GM13976 (cell line): ENCODE measurements around the gene COX6A2.
A peak's percentile ranks its signal among the peaks of the same experiment; 100 is the strongest.

Experiments used
- DNase-seq: peaks from one replicate; pipeline ENCODE4 v3.0.0; 2012; ENCODE audit warnings: low spot score
- in situ Hi-C: fragments of 300-500 bp; cut with MboI; formaldehyde crosslinking; loops from one replicate; pipeline ENCODE4 v1.12.0; 2022; ENCODE audit warnings: low sequenced_read_pairs, mixed read lengths, inconsistent platforms; ENCODE audit not compliant: unreplicated experiment
- TF ChIP-seq, protein P1 (sequence below): IDR thresholded peaks from 2 replicates; pipeline ENCODE4 v1.5.1; 2012; ENCODE audit warnings: borderline replicate concordance, mild to moderate bottlenecking; ENCODE audit not compliant: insufficient read depth; ENCODE audit errors: extremely low read depth, missing control alignments, control extremely low read depth

Gene COX6A2

DNA sequence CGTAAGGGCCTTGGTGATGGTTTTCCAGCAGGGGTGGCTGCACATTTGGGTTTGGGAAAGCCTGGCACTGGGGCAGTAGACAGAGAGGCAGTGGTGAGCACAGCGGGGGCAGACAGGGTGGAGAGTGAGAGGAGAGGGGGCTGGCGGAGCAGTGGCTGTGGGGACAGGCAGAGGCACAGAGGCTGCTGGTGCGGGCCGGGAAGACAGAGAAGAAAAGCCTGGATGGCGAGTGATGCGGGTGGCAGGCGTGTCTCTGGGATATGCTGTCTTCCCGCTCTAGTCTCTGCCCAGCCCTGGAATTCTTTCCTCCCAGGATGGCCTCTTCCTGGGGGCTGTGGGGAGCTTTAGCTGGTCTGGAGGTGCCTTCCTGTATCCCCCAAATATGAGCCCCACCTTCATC, 18.1 kb downstream of the COX6A2 start:
- in situ Hi-C loops = no loop called here
- TF ChIP-seq, protein P1, sequence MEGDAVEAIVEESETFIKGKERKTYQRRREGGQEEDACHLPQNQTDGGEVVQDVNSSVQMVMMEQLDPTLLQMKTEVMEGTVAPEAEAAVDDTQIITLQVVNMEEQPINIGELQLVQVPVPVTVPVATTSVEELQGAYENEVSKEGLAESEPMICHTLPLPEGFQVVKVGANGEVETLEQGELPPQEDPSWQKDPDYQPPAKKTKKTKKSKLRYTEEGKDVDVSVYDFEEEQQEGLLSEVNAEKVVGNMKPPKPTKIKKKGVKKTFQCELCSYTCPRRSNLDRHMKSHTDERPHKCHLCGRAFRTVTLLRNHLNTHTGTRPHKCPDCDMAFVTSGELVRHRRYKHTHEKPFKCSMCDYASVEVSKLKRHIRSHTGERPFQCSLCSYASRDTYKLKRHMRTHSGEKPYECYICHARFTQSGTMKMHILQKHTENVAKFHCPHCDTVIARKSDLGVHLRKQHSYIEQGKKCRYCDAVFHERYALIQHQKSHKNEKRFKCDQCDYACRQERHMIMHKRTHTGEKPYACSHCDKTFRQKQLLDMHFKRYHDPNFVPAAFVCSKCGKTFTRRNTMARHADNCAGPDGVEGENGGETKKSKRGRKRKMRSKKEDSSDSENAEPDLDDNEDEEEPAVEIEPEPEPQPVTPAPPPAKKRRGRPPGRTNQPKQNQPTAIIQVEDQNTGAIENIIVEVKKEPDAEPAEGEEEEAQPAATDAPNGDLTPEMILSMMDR = no peak
- DNase-seq = no peak

DNA sequence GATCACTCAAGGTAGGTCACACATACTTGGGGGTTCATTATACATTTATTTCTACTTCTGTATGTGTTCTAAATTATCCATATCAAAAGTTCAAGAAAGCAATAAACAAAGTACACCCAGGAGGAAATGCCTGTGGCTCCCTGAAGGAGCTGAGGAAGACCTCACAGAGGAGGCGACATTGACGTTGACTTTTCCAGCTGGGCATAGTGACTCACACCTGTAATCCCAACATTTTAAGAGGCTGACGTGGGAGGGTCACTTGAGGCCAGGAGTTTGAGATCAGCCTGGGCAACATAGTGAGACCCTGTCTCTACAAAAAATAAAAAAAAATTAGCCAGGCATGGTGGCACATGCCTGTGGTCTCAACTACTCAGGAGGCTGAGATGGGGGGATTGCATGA, 18.7 kb downstream of the COX6A2 start:
- TF ChIP-seq, protein P1 = no peak
- no peak for DNase-seq
- in situ Hi-C loops = no loop called here

DNA sequence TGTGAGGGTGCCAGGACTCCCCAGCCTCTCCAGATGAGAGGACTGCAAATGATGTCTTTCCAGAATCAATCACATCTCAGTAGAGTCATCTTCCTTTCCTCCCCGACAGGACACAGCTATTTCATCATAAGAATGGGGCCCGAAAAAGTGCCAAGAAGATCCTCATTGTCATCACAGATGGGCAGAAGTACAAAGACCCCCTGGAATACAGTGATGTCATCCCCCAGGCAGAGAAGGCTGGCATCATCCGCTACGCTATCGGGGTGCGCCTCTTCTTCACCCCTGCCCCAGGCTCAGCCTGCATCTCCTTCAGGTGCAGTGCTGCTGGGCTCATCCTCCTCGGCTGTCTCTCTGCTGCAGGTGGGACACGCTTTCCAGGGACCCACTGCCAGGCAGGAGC, 20.8 kb downstream of the COX6A2 start:
- TF ChIP-seq, protein P1 = no peak
- in situ Hi-C loops = no loop called here
- DNase-seq = no peak

DNA sequence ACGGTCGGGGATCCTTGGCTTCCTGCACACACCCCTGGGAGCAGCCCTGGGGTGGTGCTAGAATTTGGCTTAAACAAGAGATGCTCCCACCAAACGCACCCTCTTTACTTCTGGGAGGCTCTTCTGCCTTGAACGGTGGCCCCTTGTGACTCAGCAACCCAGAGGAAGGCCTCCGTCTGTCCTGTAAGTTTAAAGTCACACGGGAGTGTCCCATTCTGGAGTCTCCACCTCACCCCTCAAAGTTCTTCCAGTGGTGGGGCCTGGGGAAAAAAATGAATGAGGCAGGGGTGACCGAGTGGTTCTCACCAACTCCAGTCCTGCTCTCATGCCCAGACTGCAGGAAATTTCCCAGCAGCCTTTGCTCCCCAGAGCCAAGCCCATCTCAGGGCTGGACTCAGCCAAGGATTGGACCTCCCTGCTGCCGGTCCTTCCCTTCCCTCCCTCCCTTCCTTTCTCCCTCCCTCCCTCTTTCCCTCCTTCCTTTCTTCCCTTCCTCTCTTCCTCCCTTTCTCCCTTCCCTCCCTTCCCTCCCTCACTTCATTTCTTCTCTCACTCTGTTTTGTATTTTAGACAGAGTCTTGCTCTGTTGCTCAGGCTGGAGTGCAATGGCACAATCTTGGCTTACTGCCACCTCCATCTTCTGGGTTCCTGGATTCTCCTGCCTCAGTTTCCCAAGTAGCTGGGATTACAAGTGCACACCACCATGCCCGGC, 23.7 kb downstream of the COX6A2 start:
- in situ Hi-C loops = no loop called here
- TF ChIP-seq, protein P1 = no peak
- DNase-seq = peak; percentile 63

DNA sequence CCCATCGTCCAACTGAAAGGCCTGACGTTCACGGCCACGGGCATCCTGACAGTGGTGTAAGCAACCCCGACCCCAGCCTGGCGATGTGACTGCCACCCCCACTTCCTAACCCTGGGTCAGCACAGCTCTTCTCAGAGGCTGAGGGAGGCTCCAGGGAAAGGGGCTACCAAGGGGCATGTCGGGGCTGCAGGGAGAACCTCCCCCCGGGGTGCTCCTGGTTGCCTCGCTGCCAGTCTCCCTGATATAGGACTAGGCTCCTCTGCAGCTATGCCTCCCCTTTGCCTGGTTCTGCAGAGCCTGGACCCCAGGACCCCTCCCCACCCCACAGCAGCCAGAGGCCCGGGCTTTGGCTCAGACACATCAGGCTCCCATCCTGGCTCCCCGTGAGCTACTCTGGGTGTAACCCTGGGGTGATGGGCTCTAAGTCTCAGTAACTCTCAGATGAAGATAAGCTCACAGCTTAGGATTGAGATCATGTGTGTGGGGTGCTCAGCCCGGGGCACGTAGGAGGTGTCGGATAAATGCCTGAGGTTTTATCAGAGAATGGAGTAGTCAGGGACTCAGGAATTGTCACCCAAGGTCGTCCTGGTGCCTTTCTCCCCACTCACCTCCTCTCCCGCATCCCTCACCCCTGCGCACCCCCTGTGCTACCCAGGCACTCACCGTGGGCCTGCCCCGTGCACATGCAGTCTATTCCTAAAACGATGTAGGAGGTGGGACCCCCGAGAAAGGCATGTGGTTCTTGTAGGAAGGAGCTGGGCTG, 24.4 kb downstream of the COX6A2 start:
- in situ Hi-C loops = no loop called here
- DNase-seq = no peak
- TF ChIP-seq, protein P1 = no peak

DNA sequence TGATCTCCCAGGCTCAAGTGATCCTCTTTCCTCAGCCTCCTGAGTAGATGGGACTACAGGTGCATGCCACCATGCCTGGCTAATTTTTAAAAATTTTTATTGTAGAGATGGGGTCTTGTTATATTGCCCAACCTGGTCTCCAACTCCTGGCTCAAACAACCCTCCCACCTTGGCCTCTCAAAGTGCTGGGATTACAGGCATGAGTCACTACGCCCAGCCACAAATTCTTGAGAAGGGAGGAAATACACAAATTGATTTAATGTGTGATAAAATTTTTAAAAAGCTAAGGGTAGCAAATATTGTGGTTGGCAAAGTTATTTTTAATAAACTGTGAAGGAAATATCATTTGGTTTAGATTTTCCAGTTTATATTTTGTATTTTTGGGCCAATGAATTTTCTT, 25.5 kb downstream of the COX6A2 start:
- in situ Hi-C loops = no loop called here
- DNase-seq = no peak

More for the DNA sequence above, 25.5 kb downstream of the COX6A2 start:
- TF ChIP-seq, protein P1 = no peak
